ENCODE measurements around the gene SLC8A1.

- TF ChIP-seq, protein P1, sequence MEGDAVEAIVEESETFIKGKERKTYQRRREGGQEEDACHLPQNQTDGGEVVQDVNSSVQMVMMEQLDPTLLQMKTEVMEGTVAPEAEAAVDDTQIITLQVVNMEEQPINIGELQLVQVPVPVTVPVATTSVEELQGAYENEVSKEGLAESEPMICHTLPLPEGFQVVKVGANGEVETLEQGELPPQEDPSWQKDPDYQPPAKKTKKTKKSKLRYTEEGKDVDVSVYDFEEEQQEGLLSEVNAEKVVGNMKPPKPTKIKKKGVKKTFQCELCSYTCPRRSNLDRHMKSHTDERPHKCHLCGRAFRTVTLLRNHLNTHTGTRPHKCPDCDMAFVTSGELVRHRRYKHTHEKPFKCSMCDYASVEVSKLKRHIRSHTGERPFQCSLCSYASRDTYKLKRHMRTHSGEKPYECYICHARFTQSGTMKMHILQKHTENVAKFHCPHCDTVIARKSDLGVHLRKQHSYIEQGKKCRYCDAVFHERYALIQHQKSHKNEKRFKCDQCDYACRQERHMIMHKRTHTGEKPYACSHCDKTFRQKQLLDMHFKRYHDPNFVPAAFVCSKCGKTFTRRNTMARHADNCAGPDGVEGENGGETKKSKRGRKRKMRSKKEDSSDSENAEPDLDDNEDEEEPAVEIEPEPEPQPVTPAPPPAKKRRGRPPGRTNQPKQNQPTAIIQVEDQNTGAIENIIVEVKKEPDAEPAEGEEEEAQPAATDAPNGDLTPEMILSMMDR (IDR thresholded peaks at IDR 0.05), result no peak
- TF ChIP-seq POLR2A (IDR thresholded peaks at IDR 0.05), result no peak
Measured at GRCh38 chr2:40329739-40330030, 122.2 kb downstream of the SLC8A1 start.
